CD4-positive, alpha-beta T cell treated with Interleukin-10 for 1 hour (primary cell): ENCODE data around the gene WDR64.
"Not testable (repeated sequence)": the region's sequence is repeated elsewhere in the genome, so short reads cannot be mapped to it uniquely, and the experiment has no call there.

Source experiments
- DNase-seq: peaks from one replicate; pipeline ENCODE4 v3.0.0-alpha.2; 2020

Gene WDR64

DNA sequence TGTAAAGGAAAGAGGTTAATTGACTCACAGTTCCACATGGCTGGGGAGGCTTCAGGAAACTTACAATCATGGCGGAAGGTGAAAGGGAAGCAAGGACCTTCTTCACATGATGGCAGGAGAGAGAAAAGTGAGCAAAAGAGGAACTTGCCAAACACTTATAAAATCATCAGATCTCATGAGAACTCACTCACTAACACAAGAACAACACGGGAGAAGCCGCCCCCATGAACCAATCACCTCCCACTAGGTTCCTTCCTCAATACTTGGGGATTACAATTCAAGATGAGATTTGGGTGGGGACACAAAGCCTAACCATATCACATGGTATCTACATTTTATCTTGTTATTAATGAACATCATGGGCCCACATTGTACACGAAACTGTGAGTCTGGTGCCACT lies 51.7 kb downstream of the WDR64 start:
- not testable (repeated sequence) for DNase-seq

DNA sequence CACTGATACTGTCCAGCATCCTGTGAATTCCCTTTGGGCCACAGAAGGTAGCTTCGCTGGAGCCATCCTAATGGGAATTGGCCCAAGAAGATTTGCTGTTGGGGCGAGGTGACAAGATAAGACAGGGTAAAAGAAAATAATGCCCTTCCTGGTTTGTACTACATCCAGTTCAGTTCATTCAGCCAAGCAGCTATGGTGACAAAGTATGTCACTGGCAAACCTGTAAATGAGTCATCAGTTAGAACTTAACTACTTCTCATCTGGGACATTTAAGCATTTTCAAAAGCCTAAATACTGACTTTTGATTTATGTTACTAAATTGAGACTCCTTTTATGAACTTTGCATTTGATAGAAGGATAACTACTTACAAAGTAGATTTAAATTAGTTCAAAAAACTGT lies 54.2 kb downstream of the WDR64 start:
- no peak for DNase-seq

DNA sequence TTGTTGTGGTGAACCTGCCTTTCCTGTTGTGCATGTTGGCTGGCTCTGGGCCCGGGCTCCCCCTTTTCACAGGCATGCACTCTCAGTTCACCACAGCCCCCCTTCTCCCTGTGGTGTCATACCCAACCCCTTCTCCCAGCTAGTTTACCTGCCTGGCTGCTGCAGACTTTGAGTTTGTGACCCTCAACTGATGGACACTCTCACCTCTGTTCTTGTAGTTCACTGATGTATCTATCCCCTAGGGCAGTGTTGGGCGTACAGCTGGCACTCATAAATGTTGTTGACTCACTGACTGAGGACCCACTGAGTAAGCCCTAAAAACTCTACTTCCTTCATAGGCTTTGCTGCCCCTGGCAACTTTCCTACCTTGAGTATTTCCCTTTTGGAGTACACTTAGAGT lies 54.9 kb downstream of the WDR64 start:
- peak; percentile 35 for DNase-seq

DNA sequence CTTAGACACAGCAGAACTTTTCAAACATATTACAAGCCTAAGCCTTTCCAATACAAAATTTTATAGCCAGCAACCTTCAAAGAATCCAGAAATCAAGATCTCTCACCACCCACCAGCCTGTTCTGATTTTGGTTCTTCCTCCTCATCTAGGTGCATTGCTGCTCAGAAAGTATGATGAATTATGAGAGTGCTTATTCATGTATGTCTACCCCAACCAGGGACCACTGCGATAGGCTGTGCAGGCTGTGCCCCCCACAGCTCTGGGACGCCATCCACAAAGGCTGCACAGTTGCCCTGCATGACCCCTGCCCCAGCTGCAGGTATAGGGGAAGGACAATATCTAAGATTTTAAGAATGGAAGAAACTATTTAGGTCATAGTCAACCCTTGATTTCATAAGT lies 55.4 kb downstream of the WDR64 start:
- DNase-seq: no peak

DNA sequence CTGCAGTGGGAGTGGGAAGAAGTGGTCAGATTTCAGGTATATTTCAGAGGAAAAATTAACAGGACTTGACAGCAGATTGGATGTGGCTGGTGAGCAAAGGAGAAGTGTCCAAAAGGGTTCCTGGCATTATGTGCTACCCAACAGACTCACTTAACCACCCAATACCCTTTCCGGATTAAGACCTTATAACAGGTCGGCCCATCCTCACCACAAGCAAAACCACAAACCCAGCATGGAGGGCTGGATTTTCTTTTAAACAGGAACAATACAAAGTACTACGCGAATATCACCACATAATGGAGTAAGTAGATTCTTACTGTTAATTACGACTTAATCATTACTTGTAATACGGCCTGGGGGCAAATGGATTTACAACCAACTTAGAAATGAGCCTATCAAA lies 59.2 kb downstream of the WDR64 start:
- no peak for DNase-seq

DNA sequence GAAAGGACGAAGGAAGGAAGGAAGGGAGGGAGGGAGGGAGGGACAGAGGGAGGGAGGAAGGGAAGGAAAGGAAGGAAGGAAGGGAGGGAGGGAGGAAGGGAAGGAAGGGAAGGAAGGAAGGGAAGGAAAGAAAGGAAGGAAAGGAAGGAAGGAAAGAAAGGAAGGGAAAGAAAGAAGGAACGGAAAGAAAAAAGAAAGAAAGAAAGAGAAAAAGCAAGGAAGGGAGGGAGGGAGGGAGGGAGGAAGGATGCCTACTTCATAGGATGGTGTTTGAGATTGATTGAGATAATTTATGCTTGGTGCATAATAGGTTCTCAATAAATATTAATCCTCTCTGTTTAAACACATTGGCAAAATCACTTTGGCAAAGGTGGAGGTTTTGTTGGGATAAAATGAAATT lies 61.2 kb downstream of the WDR64 start:
- DNase-seq: no peak

DNA sequence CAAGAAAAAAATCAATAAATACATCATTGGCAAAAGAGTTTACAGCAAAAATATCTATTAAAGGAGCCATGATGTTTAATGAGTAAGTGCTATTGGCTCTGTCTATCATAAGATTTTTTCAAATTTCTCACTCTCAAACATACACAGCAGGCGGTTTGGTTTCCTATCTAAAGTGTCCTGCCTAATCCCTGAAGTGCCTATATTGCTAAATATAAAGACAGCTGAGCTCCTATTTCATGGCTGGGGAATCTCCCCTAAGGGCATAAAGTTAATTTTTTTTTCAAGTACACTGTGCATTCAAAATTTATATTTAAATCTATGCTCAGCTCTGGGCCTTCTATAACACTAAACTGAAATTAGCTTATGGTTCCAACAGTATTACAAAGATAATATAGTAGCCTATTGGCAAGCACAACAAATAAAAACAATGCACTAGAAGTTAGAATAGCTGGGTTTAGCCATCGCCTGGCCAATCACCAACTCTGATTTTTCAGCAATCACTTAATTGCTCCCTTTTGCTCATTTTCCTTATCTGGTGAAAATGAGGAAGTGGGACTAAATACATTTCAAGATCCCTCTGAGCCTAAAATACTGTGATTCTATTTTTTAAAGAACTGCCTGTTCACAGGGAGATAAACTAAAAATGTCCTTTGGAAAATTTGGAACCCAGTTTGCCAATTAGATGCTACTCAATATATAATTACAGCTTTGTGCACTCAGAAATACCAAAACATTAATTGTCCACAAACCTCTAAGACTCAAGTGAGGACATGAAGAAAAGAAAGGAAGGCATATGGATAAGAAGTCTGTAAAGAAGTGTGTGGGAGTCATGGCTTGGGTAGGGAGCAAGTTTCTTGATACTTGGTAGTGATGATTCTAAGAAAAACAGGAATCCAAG lies 62.5 kb downstream of the WDR64 start:
- DNase-seq: no peak

DNA sequence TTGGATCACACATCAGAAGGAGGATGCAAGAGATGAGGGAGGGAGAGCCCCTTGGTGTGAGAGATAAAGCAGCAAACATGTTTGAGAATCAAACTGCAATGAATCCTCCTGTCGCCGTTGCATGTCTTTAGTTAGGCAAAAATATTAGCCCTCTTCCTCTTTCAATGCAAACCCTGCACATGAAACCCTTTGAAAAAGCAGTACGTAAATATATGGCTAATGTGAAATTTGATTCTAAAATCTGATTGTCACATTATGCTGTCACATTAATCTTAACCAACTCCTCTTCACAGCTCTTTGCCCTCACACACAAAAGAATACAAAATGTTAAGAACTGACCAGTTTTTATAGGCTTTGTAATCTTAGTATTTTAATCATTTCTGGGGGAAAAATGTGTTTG lies 63.4 kb downstream of the WDR64 start:
- no peak for DNase-seq

DNA sequence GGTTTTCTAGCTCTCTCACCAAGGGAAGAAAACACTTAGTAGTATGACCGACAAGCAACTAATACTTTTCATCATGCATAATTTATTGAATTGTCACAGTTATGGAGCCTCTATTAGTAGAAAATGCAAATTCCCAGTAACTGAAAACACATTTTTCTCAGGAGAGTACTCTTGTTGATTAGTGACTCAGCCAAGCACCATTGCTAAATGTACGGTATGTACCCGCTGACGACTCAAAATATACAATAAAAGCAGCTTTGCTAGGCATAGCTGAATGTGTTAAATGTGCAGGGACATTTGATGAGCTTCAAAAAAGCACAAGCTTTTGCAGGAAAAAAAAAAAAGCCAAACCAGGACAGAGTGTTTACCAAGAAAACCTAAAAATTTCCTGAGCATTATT lies 63.9 kb downstream of the WDR64 start:
- DNase-seq: no peak

DNA sequence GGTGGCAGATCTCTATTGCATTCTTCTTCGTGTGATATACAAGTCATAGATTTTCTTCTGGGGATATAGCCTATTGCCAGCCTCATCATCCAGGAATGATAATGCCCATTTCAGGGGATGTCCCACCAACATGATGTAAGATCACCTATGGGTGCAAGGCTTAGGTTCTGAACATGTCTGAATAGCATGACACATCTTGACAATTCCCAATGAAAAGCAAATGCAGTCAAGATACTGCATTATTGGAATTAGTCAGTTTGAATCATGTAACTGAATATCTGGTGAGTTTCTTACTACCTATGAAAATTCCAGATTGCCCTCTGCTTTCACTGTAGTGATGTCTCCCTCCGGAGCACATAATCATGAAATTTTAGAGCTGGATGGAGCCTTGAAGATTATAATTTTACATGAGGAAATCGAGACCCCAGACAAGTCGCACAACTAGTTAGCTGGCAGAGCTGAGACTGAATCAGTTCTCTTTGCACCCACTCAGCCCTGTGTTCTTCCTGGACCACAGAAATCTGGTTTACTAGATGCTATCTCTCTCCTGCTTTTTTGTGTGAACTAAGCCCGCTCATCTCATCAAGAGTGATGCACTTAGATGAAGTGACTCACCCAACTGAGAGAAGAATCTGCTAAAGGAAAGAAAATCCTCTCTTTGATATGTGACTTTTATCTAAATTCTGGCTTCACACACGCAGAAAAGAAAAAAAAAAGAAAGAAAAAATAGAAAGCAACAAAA lies 65.0 kb downstream of the WDR64 start:
- no peak for DNase-seq

DNA sequence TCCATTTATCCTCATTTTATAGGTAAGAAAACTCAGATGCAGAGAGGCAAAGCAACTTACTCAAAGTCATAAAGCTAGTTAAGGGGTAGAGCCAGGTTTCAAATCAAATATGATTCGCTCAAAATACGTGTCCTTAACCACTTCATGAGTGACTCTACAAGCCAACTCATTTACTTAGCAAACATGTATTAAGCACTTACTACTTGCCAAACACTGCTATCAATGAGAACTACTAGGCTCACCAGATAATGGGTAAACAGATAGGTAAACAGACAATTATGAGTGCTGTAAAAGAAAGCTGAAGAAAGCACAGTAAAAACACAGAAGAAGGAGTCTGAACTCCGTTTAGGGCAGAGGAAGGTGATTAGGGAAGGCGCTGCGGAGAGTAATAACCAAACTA lies 65.9 kb downstream of the WDR64 start:
- no peak for DNase-seq

DNA sequence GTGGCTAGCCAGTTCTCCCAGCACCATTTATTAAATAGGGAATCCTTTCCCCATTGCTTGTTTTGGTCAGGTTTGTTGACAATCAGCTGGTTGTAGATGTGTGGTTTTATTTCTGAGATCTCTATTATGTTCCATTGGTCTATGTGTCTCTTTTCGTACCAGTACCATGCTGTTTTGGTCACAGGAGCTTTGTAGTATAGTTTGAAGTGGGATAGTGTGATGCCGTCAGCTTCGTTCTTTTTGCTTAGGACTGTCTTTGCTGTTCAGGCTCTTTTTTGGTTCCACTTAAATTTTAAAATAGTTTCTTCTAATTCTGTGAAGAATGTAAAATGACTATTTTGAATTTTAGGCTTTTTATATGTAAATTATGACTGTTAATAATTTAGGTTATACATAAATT lies 68.9 kb downstream of the WDR64 start:
- DNase-seq: no peak

DNA sequence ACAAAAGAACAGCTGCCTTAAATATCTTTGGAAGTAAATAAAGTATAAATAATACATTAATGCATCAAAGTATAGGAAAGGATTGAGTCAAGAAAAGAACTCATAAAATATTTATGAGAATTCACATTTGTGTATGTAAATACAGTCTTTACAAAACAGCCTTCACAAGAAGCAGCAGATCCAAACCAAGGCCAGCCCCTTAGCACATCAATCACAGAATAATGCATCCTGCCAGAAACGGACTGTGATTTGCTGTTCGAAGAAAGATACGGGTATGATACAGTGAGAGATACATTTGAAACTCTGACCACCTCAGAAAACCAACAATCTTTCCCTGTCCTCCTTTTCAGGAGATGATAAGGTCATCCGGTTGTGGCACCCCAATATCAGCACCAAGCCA lies 70.9 kb downstream of the WDR64 start:
- no peak for DNase-seq

DNA sequence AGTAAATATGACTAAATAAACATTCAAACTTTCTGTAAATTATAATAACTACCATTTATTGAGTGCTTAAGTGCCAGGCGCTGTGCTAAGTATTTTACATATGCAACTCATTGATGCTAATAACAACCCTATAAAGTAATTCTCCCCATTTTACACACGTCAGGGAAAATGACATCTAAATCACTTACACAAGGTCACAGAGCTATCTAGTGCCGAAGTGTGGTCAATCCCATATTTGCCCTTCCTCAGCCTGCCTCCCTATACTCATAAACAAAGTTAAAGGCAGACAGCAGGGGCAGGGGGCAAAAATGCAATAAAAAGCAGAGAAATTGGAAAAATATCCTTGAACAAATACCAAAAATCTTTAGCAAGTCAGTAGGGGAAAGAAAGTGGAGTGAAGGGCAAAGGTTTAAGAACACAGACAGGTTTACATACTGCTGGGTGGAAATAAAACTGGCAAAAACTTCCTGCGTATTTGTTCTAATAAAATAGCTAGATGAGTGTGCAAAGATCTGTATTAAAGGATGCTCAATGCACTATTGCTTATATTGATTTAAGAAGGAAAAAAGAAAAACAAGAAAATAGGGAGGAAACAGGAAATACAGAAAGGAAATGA lies 72.8 kb downstream of the WDR64 start:
- DNase-seq: no peak

DNA sequence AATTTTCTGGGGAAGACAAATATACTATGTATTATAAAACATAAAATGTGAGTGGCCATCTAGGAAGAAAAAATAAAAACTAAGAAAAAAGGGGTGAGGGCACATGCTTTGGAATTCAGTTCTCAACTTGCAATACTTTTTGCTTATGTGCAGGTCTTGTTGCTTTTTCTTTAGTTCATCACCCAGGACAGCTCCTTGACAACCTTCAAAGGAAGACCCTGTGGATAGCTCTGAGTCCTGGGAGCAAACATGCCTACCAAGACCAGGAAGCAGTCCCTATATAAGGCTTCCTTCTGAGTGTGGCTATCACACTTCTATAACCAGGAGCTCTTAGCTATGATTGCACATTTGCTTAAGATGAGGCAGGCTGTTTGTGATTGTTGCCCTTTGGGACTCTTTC lies 78.0 kb downstream of the WDR64 start:
- DNase-seq: no peak

DNA sequence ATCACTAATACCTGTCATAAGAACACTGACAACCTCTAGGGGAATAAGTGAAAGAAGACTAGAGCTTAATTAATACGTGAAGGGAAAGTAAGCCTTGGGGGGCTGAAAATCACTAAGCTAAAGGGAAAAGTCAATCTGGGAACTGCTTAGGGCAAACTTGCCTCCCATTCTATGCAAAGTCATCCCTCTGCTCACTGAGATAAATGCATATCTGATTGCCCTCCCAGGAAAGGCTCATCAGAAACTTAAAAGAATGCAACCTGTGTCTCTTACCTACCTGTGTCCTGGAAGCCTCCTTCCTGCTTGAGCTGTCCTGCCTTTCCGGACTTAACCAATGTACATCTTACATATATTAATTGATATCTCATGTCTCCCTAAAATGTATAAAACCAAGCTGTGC lies 81.8 kb downstream of the WDR64 start:
- no peak for DNase-seq

DNA sequence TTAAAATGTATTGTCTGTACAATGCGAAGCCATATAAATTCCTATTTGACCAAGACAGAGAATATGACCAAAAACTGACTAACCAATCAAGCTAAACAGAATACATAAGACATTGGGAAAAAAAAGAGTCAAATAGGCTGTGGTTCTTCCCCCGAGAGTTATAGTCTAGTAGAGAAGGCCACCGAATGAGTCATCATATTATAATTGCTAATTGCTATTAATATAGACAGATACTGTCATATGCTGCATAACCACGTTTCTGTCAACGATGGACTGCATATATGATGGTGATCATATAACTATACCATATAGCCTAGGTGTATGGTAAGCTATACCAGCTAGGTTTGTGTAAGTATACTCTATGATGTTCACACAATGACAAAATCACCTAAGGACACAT lies 82.5 kb downstream of the WDR64 start:
- no peak for DNase-seq

DNA sequence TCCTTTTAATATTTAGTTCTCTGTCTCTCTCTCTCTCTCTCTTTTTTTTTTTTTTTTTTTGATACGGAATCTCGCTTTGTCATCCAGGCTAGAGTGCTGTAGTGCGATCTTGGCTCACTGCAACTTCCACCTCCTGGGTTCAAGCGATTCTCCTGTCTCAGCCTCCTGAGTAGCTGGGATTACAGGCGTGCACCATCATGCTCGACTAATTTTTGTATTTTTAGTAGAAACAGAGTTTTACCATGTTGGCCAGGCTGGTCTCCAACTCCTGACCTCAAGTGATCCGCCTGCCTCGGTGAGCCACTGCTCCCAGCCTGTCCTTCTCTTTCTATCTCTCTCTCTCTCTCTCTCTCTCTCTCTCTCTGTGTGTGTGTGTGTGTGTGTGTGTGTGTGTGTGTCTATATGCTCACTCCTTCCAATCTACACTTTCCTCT lies 83.4 kb downstream of the WDR64 start:
- not testable (repeated sequence) for DNase-seq

DNA sequence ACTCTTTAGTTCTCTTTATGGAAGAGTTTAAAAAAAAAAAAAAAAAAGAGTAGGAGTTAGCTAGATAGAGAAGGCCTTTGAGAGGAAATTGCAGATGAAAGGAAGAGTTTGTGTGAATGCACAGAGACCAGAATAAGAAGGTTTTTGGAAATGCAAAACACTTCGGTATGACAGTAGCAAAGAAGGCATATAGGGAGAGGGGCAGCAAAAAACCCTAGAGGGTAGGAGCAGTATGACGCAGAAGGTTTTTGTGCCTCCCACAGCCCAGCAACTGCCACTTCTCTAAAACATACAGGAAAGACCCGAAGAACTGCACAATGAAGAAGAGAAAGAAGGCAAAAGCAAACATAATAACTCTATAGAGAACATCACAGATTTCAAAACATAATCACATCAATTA lies 84.3 kb downstream of the WDR64 start:
- no peak for DNase-seq

DNA sequence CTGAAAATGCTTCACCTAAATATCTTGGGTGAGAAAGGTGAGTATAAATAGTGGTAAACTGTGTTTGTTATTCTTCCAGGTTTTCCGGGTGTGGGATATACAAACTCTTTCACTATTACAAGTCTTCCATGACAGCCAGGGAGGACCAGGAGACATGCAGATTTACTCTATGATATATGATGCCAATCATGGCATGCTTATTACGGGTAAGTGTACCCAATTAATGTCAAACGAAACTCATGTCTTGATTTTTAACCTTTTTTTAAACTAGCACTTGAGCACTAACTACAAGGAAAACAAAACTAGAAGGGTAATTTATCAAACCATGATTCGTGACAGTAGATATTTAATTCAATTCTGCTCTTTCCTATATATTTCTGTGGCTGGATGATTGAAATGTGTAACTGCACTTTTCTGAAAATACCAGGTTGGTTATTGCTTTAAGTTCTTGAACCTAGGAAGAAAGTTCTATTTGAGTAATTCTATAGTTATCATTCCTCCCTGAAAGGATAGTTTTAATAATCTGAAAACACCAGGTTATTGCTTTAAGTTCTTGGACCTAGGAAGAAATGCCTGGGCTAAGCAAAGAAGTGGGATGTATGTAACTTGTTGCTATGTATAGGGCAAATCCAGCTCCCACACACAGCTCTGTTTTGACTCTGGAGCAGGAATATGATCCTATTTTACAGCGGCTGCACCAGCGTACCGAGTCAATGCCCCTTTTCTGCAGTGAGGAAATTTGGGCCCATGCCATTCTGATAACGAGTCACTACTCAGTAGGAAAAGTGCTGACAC lies 86.4 kb downstream of the WDR64 start:
- DNase-seq: no peak

DNA sequence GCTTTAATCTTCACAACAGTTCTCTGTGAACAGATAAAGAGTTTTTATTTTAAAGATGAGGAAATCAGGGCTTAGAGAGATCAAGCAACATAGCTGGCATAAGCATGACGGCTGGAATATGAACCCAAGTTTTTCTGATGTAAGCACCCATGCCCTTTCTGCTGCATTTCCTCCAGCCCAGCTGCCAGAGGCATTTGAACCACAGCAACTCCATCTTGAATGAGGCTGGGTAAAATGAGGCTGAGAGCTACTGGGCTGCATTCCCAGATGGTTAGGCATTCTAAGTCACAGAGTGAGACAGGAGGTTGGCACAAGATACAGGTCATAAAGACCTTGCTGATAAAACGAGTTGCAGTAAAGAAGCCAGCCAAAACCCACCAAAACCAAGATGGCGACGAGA lies 90.0 kb downstream of the WDR64 start:
- DNase-seq: no peak

DNA sequence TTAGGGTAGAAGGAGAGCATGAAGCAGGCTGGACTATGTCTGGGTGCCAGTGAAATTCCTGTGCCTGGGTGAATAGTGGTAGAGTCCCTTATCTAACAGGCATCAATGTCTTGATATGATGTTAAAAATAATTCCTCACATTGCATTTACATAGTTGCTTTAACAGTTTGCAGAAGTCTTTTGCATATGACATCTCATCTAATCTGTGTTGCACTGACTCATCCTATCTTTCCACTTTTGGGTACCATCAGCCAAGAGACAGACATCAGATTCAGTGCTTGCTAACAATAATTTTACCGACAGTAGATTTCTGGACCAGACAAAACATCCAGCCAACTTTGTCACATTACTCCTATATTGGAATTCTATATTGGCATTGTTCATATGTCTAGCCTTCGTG lies 92.5 kb downstream of the WDR64 start:
- no peak for DNase-seq

DNA sequence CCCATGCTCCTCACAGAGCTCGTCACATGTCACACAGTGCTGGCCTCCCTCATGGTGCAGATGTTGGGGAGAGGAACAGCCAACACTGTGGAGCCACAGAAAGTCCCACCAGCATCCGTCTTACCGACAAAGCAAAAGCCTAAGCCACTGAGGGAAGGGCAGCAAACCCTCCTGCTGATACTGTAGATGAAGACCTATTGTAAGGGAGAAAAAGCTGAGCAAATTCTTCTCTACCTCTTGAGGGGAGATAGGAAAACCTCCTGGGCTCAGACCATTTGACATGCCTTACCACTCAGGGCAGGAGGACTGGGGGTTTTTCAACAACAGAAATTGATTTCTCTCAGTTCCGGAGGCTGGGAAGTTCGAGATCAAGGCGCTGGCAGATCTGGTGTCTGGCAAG lies 95.9 kb downstream of the WDR64 start:
- no peak for DNase-seq
